ENCODE data around the gene ADGRG3. TPM values are rescaled to one million over a fixed set of nuclear protein-coding genes. Genes with fewer than 3 reads are reported as not detected.

Gene ADGRG3
- total RNA-seq, 1 donor from 2014 or later: not detected

GRCh38 chr16:57644383-57645014 lies 23.6 kb upstream of the ADGRG3 start:
- Mint-ChIP-seq H3K4me1 (peaks cover 34% of the 10 kb centered on the region), H3K9me3 (no peaks in the 10 kb centered on the region), H3K27ac (no peak overlapping the region), H3K27me3 (ENCODE audit: insufficient read depth, low read depth) (peaks cover 5% of the 10 kb centered on the region), H3K4me3 (no peak overlapping the region), H3K36me3 (peaks cover 2% of the 10 kb centered on the region)
- H3F3A ChIP-seq (ENCODE audit: low read depth): peaks cover 9% of the 10 kb centered on the region
- no peak overlapping the region for H3K4me3 ChIP-seq
- H3K4me1 ChIP-seq: peaks cover 13% of the 10 kb centered on the region
- TF ChIP-seq EZH2phosphoT487 (IDR thresholded peaks at IDR 0.05) (no peak), EZH2 (IDR thresholded peaks at IDR 0.05) (no peak)
- TF ChIP-seq, protein P1, sequence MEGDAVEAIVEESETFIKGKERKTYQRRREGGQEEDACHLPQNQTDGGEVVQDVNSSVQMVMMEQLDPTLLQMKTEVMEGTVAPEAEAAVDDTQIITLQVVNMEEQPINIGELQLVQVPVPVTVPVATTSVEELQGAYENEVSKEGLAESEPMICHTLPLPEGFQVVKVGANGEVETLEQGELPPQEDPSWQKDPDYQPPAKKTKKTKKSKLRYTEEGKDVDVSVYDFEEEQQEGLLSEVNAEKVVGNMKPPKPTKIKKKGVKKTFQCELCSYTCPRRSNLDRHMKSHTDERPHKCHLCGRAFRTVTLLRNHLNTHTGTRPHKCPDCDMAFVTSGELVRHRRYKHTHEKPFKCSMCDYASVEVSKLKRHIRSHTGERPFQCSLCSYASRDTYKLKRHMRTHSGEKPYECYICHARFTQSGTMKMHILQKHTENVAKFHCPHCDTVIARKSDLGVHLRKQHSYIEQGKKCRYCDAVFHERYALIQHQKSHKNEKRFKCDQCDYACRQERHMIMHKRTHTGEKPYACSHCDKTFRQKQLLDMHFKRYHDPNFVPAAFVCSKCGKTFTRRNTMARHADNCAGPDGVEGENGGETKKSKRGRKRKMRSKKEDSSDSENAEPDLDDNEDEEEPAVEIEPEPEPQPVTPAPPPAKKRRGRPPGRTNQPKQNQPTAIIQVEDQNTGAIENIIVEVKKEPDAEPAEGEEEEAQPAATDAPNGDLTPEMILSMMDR (IDR thresholded peaks at IDR 0.05): no peak
- H3K9ac ChIP-seq: no peak overlapping the region
- H3K36me3 ChIP-seq: no peaks in the 10 kb centered on the region
- no peaks in the 10 kb centered on the region for H3K27me3 ChIP-seq
- no peaks in the 10 kb centered on the region for H3K79me2 ChIP-seq (ENCODE audit: low read depth)
- no peak overlapping the region for H3K4me2 ChIP-seq
- no peak for DNase-seq (ENCODE audit: low spot score)
- H3K27ac ChIP-seq: no peak overlapping the region
- H2AFZ ChIP-seq (replicated peaks): no peak overlapping the region
- H3K9me3 ChIP-seq (ENCODE audit: low read depth): no peaks in the 10 kb centered on the region
- H4K20me1 ChIP-seq (ENCODE audit: low read depth): no peaks in the 10 kb centered on the region

GRCh38 chr16:57645169-57645568 lies 22.9 kb upstream of the ADGRG3 start:
- no peak for DNase-seq (ENCODE audit: low spot score)
- H3K27ac ChIP-seq: no peak overlapping the region
- H3K79me2 ChIP-seq (ENCODE audit: low read depth): no peaks in the 10 kb centered on the region
- Mint-ChIP-seq H3K4me3 (no peak overlapping the region), H3K27me3 (ENCODE audit: insufficient read depth, low read depth) (peaks cover 5% of the 10 kb centered on the region), H3K27ac (no peak overlapping the region), H3K4me1 (peaks cover 27% of the 10 kb centered on the region), H3K36me3 (peaks cover 2% of the 10 kb centered on the region), H3K9me3 (no peaks in the 10 kb centered on the region)
- TF ChIP-seq EZH2phosphoT487 (IDR thresholded peaks at IDR 0.05) (no peak), EZH2 (IDR thresholded peaks at IDR 0.05) (no peak)
- TF ChIP-seq, protein P1 (IDR thresholded peaks at IDR 0.05): no peak
- H3K36me3 ChIP-seq: no peaks in the 10 kb centered on the region
- H3K9me3 ChIP-seq (ENCODE audit: low read depth): no peaks in the 10 kb centered on the region
- no peak overlapping the region for H3K9ac ChIP-seq
- peaks cover 9% of the 10 kb centered on the region for H3F3A ChIP-seq (ENCODE audit: low read depth)
- H3K4me3 ChIP-seq: no peak overlapping the region
- peaks cover 6% of the 10 kb centered on the region for H3K4me1 ChIP-seq
- no peak overlapping the region for H2AFZ ChIP-seq (replicated peaks)
- no peak overlapping the region for H3K4me2 ChIP-seq
- no peaks in the 10 kb centered on the region for H3K27me3 ChIP-seq
- H4K20me1 ChIP-seq (ENCODE audit: low read depth): no peaks in the 10 kb centered on the region

GRCh38 chr16:57645691-57646387 lies 22.3 kb upstream of the ADGRG3 start:
- Histone ChIP-seq H3K4me1 (no peaks in the 10 kb centered on the region), H4K20me1 (ENCODE audit: low read depth) (no peaks in the 10 kb centered on the region), H3K27me3 (no peaks in the 10 kb centered on the region), H3K27ac (no peak overlapping the region), H3K4me2 (no peak overlapping the region), H3K79me2 (ENCODE audit: low read depth) (no peaks in the 10 kb centered on the region), H3K4me3 (no peak overlapping the region), H3F3A (ENCODE audit: low read depth) (peaks cover 9% of the 10 kb centered on the region), H3K9me3 (ENCODE audit: low read depth) (no peaks in the 10 kb centered on the region), H3K36me3 (no peaks in the 10 kb centered on the region), H3K9ac (no peak overlapping the region), H2AFZ (replicated peaks) (no peak overlapping the region)
- Mint-ChIP-seq H3K27ac (peak overlapping the region; percentile 69), H3K4me3 (no peak overlapping the region), H3K36me3 (peaks cover 2% of the 10 kb centered on the region), H3K4me1 (peaks cover 20% of the 10 kb centered on the region), H3K27me3 (ENCODE audit: insufficient read depth, low read depth) (peaks cover 5% of the 10 kb centered on the region), H3K9me3 (no peaks in the 10 kb centered on the region)
- no peak for DNase-seq (ENCODE audit: low spot score)
- TF ChIP-seq, protein P1 (IDR thresholded peaks at IDR 0.05): no peak
- TF ChIP-seq EZH2 (IDR thresholded peaks at IDR 0.05) (no peak), EZH2phosphoT487 (IDR thresholded peaks at IDR 0.05) (no peak)
